Peyer's patch (tissue), 4 donors: ENCODE data around the gene UGT1A3. TPM values are rescaled to one million over a fixed set of nuclear protein-coding genes. Genes with fewer than 3 reads are reported as not detected.

Experiments
- DNase-seq, 3 donors: peaks; one replicate each; pipeline ENCODE4 v3.0.0-alpha.2; 2017 to 2019
- H3K27ac ChIP-seq, 4 donors: fragments of 200-600 bp; sonication (generic); one replicate each; pipeline ENCODE4 v1.5.1; 2016 to 2019
- H3K27me3 ChIP-seq, 2 donors: fragments of 200-600 bp; sonication (generic); one replicate each; pipeline ENCODE4 v1.5.1; 2019
- H3K36me3 ChIP-seq, 3 donors: fragments of 200-600 bp; sonication (generic); one replicate each; pipeline ENCODE4 v1.5.1; 2016 to 2019
- H3K4me1 ChIP-seq, 4 donors: fragments of 200-600 bp; sonication (generic); one replicate each; pipeline ENCODE4 v1.5.1; 2016 to 2019
- H3K4me3 ChIP-seq, 4 donors: fragments of 200-600 bp; sonication (generic); 1 replicate in 3 of 4; 2 replicates in 1 of 4; pipeline ENCODE4 v1.5.1; 2016 to 2019; ENCODE audit warnings: mild to moderate bottlenecking in 1 of 4
- H3K9me3 ChIP-seq, 4 donors: fragments of 200-600 bp; sonication (generic); one replicate each; pipeline ENCODE4 v1.5.1; 2016 to 2019; ENCODE audit warnings: mild to moderate bottlenecking in 1 of 4
- CTCF ChIP-seq, 6 experiments: fragments of 450-650 bp in 4 of 6; fragments of 200-600 bp in 2 of 6; sonication (generic) in 1 of 6; IDR thresholded peaks; one replicate each; pipeline ENCODE4 v1.5.1; 2017 to 2019; ENCODE audit warnings: antibody characterized with exemption in 6 of 6, mild to moderate bottlenecking in 3 of 6, moderate library complexity in 1 of 6
- POLR2A ChIP-seq, 2 donors: fragments of 450-650 bp; IDR thresholded peaks; one replicate each; pipeline ENCODE4 v1.5.1; 2017; ENCODE audit warnings: antibody characterized with exemption in 2 of 2, mild to moderate bottlenecking in 2 of 2, moderate library complexity in 2 of 2
- total RNA-seq, 4 donors: library from RNA; depleted of rRNA; stranded (reverse); fragments of >200 nt; gene quantifications; one replicate each; pipeline ENCODE4 v1.1.0, GENCODE V29; 2016

The UGT1A3 gene
- total RNA-seq, 4 donors from 2014 or later = 5.8 to 21.7 (median 6.3) TPM; not detected in 1

- Histone ChIP-seq H3K4me1 (no peaks in the 10 kb centered on the region), H3K4me3 (no peak overlapping the region), H3K9me3 (no peaks in the 10 kb centered on the region), H3K27ac (no peak overlapping the region), H3K27me3 (no peaks in the 10 kb centered on the region), H3K36me3 (no peaks in the 10 kb centered on the region)
- no peak for DNase-seq
- TF ChIP-seq POLR2A (IDR thresholded peaks at IDR 0.05) (no peak), CTCF (IDR thresholded peaks at IDR 0.05) (no peak)
Observed at GRCh38 chr2:233773854-233774253, 45.0 kb downstream of the UGT1A3 start.

- Histone ChIP-seq H3K4me3 (no peak overlapping the region), H3K9me3 (no peaks in the 10 kb centered on the region)
- TF ChIP-seq POLR2A (IDR thresholded peaks at IDR 0.05) (no peak), CTCF (IDR thresholded peaks at IDR 0.05) (no peak)
Observed at GRCh38 chr2:233775414-233775813, 46.6 kb downstream of the UGT1A3 start.

GRCh38 chr2:233778030-233778429 lies 49.2 kb downstream of the UGT1A3 start, which contains the start of gene MROH2A:
Gene MROH2A (plus strand): TSS chr2:233778330. CDS start chr2:233779359, 1,029 bp downstream.
- TF ChIP-seq POLR2A (IDR thresholded peaks at IDR 0.05) = no peak
- TF ChIP-seq CTCF (IDR thresholded peaks at IDR 0.05) = no peak
- Histone ChIP-seq H3K4me1 (no peaks in the 10 kb centered on the region), H3K9me3 (no peaks in the 10 kb centered on the region), H3K27ac (no peak within 1 kb of the TSS), H3K27me3 (no peaks in the 10 kb centered on the region), H3K4me3 (no peak within 1 kb of the TSS), H3K36me3 (no peaks in the 10 kb centered on the region)
- DNase-seq = no peak

More at GRCh38 chr2:233775414-233775813, 46.6 kb downstream of the UGT1A3 start:
- Histone ChIP-seq H3K27me3 (no peaks in the 10 kb centered on the region), H3K27ac (no peak overlapping the region), H3K4me1 (no peaks in the 10 kb centered on the region), H3K36me3 (no peaks in the 10 kb centered on the region)
- no peak for DNase-seq

- no peaks in the 10 kb centered on the region for H3K9me3 ChIP-seq
- no peaks in the 10 kb centered on the region for H3K27me3 ChIP-seq
- DNase-seq = no peak
- TF ChIP-seq CTCF (IDR thresholded peaks at IDR 0.05) (no peak), POLR2A (IDR thresholded peaks at IDR 0.05) (no peak)
- H3K36me3 ChIP-seq = no peaks in the 10 kb centered on the region
- no peaks in the 10 kb centered on the region for H3K4me1 ChIP-seq
- H3K4me3 ChIP-seq = no peak overlapping the region
- no peak overlapping the region for H3K27ac ChIP-seq
Observed at GRCh38 chr2:233779722-233780121, 50.9 kb downstream of the UGT1A3 start.

- TF ChIP-seq CTCF (IDR thresholded peaks at IDR 0.05) (no peak), POLR2A (IDR thresholded peaks at IDR 0.05) (no peak)
- Histone ChIP-seq H3K9me3 (no peaks in the 10 kb centered on the region), H3K36me3 (no peaks in the 10 kb centered on the region), H3K27ac (no peak overlapping the region), H3K4me1 (no peaks in the 10 kb centered on the region), H3K27me3 (no peaks in the 10 kb centered on the region), H3K4me3 (no peak overlapping the region)
- DNase-seq = no peak
Observed at GRCh38 chr2:233780771-233781170, 51.9 kb downstream of the UGT1A3 start.

- Histone ChIP-seq H3K4me1 (no peaks in the 10 kb centered on the region), H3K27ac (no peak overlapping the region), H3K4me3 (no peak overlapping the region), H3K27me3 (no peaks in the 10 kb centered on the region), H3K36me3 (no peaks in the 10 kb centered on the region), H3K9me3 (no peaks in the 10 kb centered on the region)
- no peak for DNase-seq
- no peak for TF ChIP-seq POLR2A (IDR thresholded peaks at IDR 0.05)
- TF ChIP-seq CTCF (IDR thresholded peaks at IDR 0.05) = no peak
Observed at GRCh38 chr2:233789554-233789953, 60.7 kb downstream of the UGT1A3 start.
